Ascending aorta (tissue), 2 donors: ENCODE results near the gene MARCHF3. TPM values are rescaled to one million over a fixed set of nuclear protein-coding genes. Genes with fewer than 3 reads are reported as not detected.

Experiments used
- DNase-seq, 2 donors: peaks; one replicate each; pipeline ENCODE4 v3.0.0-alpha.2; 2019; ENCODE audit warnings: low spot score in 2 of 2
- H3K27ac ChIP-seq, 2 donors: fragments of 200-600 bp; sonication (generic); one replicate each; pipeline ENCODE4 v1.5.1; 2016 to 2017; ENCODE audit warnings: mild to moderate bottlenecking in 1 of 2
- H3K27me3 ChIP-seq: fragments of 200-600 bp; sonication (generic); one replicate; pipeline ENCODE4 v1.5.1; 2017
- H3K36me3 ChIP-seq, 2 donors: fragments of 200-600 bp; sonication (generic); one replicate each; pipeline ENCODE4 v1.5.1; 2016
- H3K4me1 ChIP-seq, 2 donors: fragments of 200-600 bp; sonication (generic); one replicate each; pipeline ENCODE4 v1.5.1; 2016 to 2017; ENCODE audit warnings: mild to moderate bottlenecking in 1 of 2
- H3K4me3 ChIP-seq, 2 donors: fragments of 200-600 bp; sonication (generic); one replicate each; pipeline ENCODE4 v1.5.1; 2016 to 2017; ENCODE audit warnings: mild to moderate bottlenecking in 1 of 2
- H3K9me3 ChIP-seq, 2 donors: fragments of 200-600 bp; sonication (generic); one replicate each; pipeline ENCODE4 v1.5.1; 2016
- CTCF ChIP-seq, 3 experiments: fragments of 200-600 bp in 2 of 3; fragments of 450-650 bp in 1 of 3; sonication (generic) in 2 of 3; IDR thresholded peaks; one replicate each; pipeline ENCODE4 v1.5.1; 2016 to 2019; ENCODE audit warnings: antibody characterized with exemption in 3 of 3, mild to moderate bottlenecking in 1 of 3, moderate library complexity in 1 of 3
- intact Hi-C: fragments of 100-400 bp; cut with DNase I; formaldehyde crosslinking; loops from one replicate; pipeline ENCODE4 v1.15.1; 2023
- total RNA-seq: library from RNA; depleted of rRNA; stranded (reverse); fragments of >200 nt; gene quantifications from one replicate; pipeline ENCODE4 v1.1.0, GENCODE V29; 2016

Gene MARCHF3
- total RNA-seq, 1 donor from 2014 or later: 22.6 TPM

GRCh38 chr5:127063257-127063913 is 33.0 kb upstream of the MARCHF3 start:
- no peak for DNase-seq
- TF ChIP-seq CTCF (IDR thresholded peaks at IDR 0.05): no peak
- intact Hi-C loops: no loop called here
- H3K36me3 ChIP-seq: no peaks in the 10 kb centered on the region
- no peak overlapping the region for H3K27ac ChIP-seq
- H3K27me3 ChIP-seq: no peaks in the 10 kb centered on the region
- H3K4me1 ChIP-seq: no peaks in the 10 kb centered on the region
- no peaks in the 10 kb centered on the region for H3K9me3 ChIP-seq
- H3K4me3 ChIP-seq: no peak overlapping the region

- H3K27ac ChIP-seq: no peak overlapping the region
- TF ChIP-seq CTCF (IDR thresholded peaks at IDR 0.05): no peak
- no peak overlapping the region for H3K4me3 ChIP-seq
- no peaks in the 10 kb centered on the region for H3K9me3 ChIP-seq
- no peak for DNase-seq
- no peaks in the 10 kb centered on the region for H3K27me3 ChIP-seq
- no peaks in the 10 kb centered on the region for H3K36me3 ChIP-seq
- no peaks in the 10 kb centered on the region for H3K4me1 ChIP-seq
- intact Hi-C loops: no loop called here
Observed at GRCh38 chr5:127061956-127062355, 31.6 kb upstream of the MARCHF3 start.

- no peak for DNase-seq
Observed at GRCh38 chr5:127061537-127061936, 31.2 kb upstream of the MARCHF3 start.

GRCh38 chr5:127060470-127060985 is 30.2 kb upstream of the MARCHF3 start:
- Histone ChIP-seq H3K27me3 (no peaks in the 10 kb centered on the region), H3K4me3 (no peak overlapping the region), H3K4me1 (no peaks in the 10 kb centered on the region), H3K27ac (no peak overlapping the region), H3K36me3 (no peaks in the 10 kb centered on the region), H3K9me3 (no peaks in the 10 kb centered on the region)
- intact Hi-C loops: no loop called here
- no peak for DNase-seq
- no peak for TF ChIP-seq CTCF (IDR thresholded peaks at IDR 0.05)

More at GRCh38 chr5:127061537-127061936, 31.2 kb upstream of the MARCHF3 start:
- Histone ChIP-seq H3K4me3 (no peak overlapping the region), H3K9me3 (no peaks in the 10 kb centered on the region), H3K27ac (no peak overlapping the region), H3K4me1 (no peaks in the 10 kb centered on the region), H3K27me3 (no peaks in the 10 kb centered on the region), H3K36me3 (no peaks in the 10 kb centered on the region)
- TF ChIP-seq CTCF (IDR thresholded peaks at IDR 0.05): no peak
- intact Hi-C loops: no loop called here

GRCh38 chr5:127056896-127057295 is 26.5 kb upstream of the MARCHF3 start:
- Histone ChIP-seq H3K4me1 (no peaks in the 10 kb centered on the region), H3K36me3 (no peaks in the 10 kb centered on the region), H3K27ac (no peak overlapping the region), H3K27me3 (no peaks in the 10 kb centered on the region), H3K9me3 (no peaks in the 10 kb centered on the region), H3K4me3 (no peak overlapping the region)
- DNase-seq: no peak
- intact Hi-C loops: no loop called here
- TF ChIP-seq CTCF (IDR thresholded peaks at IDR 0.05): no peak
